SH-SY5Y (cell line): ENCODE results near the gene ZNF184.

Experiments
- GATA2 ChIP-seq: IDR thresholded peaks from 2 replicates; pipeline ENCODE4 v1.6.1; 2011; ENCODE audit warnings: mild to moderate bottlenecking, low read depth, low read length
- GATA3 ChIP-seq: IDR thresholded peaks from 2 replicates; pipeline ENCODE4 v1.6.1; 2011; ENCODE audit warnings: low read depth, mild to moderate bottlenecking, low read length, moderate library complexity

DNA sequence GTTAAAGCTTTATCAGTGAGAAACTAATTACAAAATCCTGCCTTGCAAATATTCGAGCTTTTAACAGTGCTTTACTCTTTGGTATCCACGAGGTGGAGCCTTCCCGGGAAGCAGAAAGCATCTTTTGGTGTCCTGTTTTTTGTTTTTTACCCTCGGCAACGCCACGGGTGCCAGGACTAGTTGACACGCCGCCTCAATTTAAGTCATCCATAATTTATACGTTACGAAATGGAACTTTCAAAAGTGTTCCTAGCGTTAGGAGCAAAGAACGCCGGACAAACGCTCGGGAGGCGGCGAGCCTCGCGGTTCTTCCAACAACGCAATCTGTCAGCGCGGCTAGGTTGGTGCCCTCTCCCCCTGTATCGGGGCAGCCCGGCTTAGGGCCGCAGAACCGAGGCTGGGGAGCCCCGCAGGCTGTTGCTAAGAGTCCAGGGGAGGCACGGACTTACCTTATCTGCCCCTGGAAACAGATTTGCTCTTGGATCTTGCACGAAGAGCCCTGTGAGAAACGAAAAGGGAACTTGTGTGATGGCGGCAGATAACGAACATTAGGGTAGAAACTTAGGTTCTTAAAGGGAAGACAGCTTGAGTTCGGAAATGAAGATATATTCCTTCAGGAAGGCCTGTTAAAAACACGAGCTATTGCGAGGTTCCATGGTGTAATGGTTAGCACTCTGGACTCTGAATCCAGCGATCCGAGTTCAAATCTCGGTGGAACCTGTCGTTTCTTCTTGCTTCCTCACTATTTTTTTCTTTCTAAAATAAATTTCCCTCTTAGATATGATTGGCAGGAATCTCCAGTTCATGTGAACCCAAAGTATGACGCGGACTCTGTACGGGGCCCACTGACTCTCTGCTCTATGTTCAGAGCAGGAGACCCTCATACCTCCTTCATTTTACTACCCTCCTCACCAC lies 46.2 kb upstream of the ZNF184 start:
- TF ChIP-seq GATA3 (no peak), GATA2 (peak; percentile 13; the same call in 1 of the 2 replicates)
